SK-N-SH (cell line): ENCODE data around the gene KIF16B. TPM values are rescaled to one million over a fixed set of nuclear protein-coding genes. Genes with fewer than 3 reads are reported as not detected.

Experiments
- CTCF ChIA-PET: fragments of 300-600, 350-600 bp; formaldehyde crosslinking; extraction: SDS; loops from one replicate; lab custom pipeline; 2021; lab: Yijun Ruan, JAX
- POLR2A ChIA-PET: fragments of 350-600 bp; sonication (Branson Sonifier 250); formaldehyde crosslinking; extraction: SDS; loops from one replicate; lab custom pipeline; 2020; ENCODE audit warnings: antibody characterized with exemption, inconsistent platforms; lab: Yijun Ruan, JAX
- DNase-seq: peaks from one replicate; pipeline ENCODE4 v3.0.0; 2012
- H2AFZ ChIP-seq: fragments of 200-600 bp; sonication (generic); 2 replicates; pipeline ENCODE4 v1.8.1; 2016; ENCODE audit warnings: antibody characterized with exemption, mild to moderate bottlenecking, low read depth
- H3F3A ChIP-seq: fragments of 200-600 bp; sonication (generic); replicated peaks from 2 replicates; pipeline ENCODE3; 2016; ENCODE audit warnings: antibody characterized with exemption, mild to moderate bottlenecking; ENCODE audit not compliant: insufficient read depth
- H3K27ac ChIP-seq, 2 experiments: fragments of 200-500 bp in 1 of 2; fragments of 200-600 bp in 1 of 2; sonication (Bioruptor generic) in 1 of 2; sonication (generic), shearing (Covaris generic) in 1 of 2; 2 replicates each; pipeline versions ENCODE4 v1.5.1 to v1.6.1; 2014 to 2016; ENCODE audit warnings: low read depth in 2 of 2, inconsistent platforms in 1 of 2, low read length in 1 of 2, mild to moderate bottlenecking in 1 of 2, mixed read lengths in 1 of 2
- H3K27me3 ChIP-seq: fragments of 200-600 bp; sonication (generic), shearing (Covaris generic); 2 replicates; pipeline ENCODE4 v1.6.1; 2016; ENCODE audit warnings: mixed run types; ENCODE audit not compliant: insufficient read depth
- H3K36me3 ChIP-seq, 2 experiments: fragments of 200-500 bp in 1 of 2; fragments of 200-600 bp in 1 of 2; sonication (Bioruptor generic) in 1 of 2; sonication (generic) in 1 of 2; replicated peaks in 1 of 2; 2 replicates each; pipeline versions ENCODE3 to v1.5.1; 2014 to 2016; ENCODE audit warnings: low read length in 1 of 2, mild to moderate bottlenecking in 1 of 2; ENCODE audit not compliant: insufficient read depth in 2 of 2, control insufficient read depth in 1 of 2
- H3K4me1 ChIP-seq, 2 experiments: fragments of 200-500 bp in 1 of 2; fragments of 200-600 bp in 1 of 2; sonication (Bioruptor generic) in 1 of 2; sonication (generic), shearing (Covaris generic) in 1 of 2; 2 replicates each; pipeline versions ENCODE4 v1.5.1 to v1.6.1; 2014 to 2016; ENCODE audit warnings: low read depth in 1 of 2, low read length in 1 of 2, mixed run types in 1 of 2; ENCODE audit not compliant: insufficient read depth in 2 of 2, control insufficient read depth in 1 of 2
- H3K4me2 ChIP-seq: fragments of 200-600 bp; sonication (generic), shearing (Covaris generic); 2 replicates; pipeline ENCODE4 v1.6.1; 2017; ENCODE audit warnings: mixed run types
- H3K4me3 ChIP-seq, 2 experiments: fragments of 200-500 bp in 1 of 2; fragments of 200-600 bp in 1 of 2; sonication (Bioruptor generic) in 1 of 2; sonication (generic), shearing (Covaris generic) in 1 of 2; 2 replicates each; pipeline versions ENCODE4 v1.5.1 to v1.8.1; 2014 to 2016; ENCODE audit warnings: low read depth in 2 of 2, inconsistent platforms in 1 of 2, low read length in 1 of 2, mild to moderate bottlenecking in 1 of 2, mixed read lengths in 1 of 2, moderate library complexity in 1 of 2
- H3K79me2 ChIP-seq: fragments of 200-600 bp; sonication (generic); 2 replicates; pipeline ENCODE4 v1.8.1; 2017; ENCODE audit warnings: mild to moderate bottlenecking; ENCODE audit not compliant: insufficient read depth
- H3K9ac ChIP-seq: fragments of 200-600 bp; sonication (generic); 2 replicates; pipeline ENCODE4 v1.6.1; 2017; ENCODE audit warnings: mixed run types
- H3K9me2 ChIP-seq: fragments of 200-600 bp; sonication (generic); 2 replicates; pipeline ENCODE4 v1.6.1; 2017; ENCODE audit warnings: mixed run types
- H3K9me3 ChIP-seq: fragments of 200-600 bp; sonication (generic); 2 replicates; pipeline ENCODE4 v1.6.1; 2017; ENCODE audit warnings: mixed run types, mild to moderate bottlenecking, moderate library complexity
- H4K20me1 ChIP-seq: fragments of 200-600 bp; sonication (generic); 2 replicates; pipeline ENCODE4 v1.6.1; 2017; ENCODE audit warnings: mild to moderate bottlenecking, mixed run types; ENCODE audit not compliant: insufficient read depth
- EP300 ChIP-seq, 2 experiments: IDR thresholded peaks; 2 replicates each; pipeline versions ENCODE4 v1.4.0 to v1.6.1; 2012; ENCODE audit warnings: borderline replicate concordance in 1 of 2, low read depth in 1 of 2, low read length in 1 of 2
- FOSL2 ChIP-seq: IDR thresholded peaks from 2 replicates; pipeline ENCODE4 v1.4.0; 2012; ENCODE audit warnings: low read depth, mild to moderate bottlenecking, moderate library complexity, borderline replicate concordance
- FOXJ3 ChIP-seq: sonication (generic); formaldehyde crosslinking; IDR thresholded peaks from 2 replicates; pipeline ENCODE4 v1.5.1; 2020; ENCODE audit warnings: mild to moderate bottlenecking, missing genetic modification reagents
- GABPA ChIP-seq: IDR thresholded peaks from 2 replicates; pipeline ENCODE4 v1.4.0; 2012; ENCODE audit warnings: low read depth, mild to moderate bottlenecking
- GATA2 ChIP-seq: sonication (generic); formaldehyde crosslinking; IDR thresholded peaks from 2 replicates; pipeline ENCODE4 v1.5.0; 2020; ENCODE audit warnings: mild to moderate bottlenecking, missing genetic modification reagents
- MXI1 ChIP-seq: IDR thresholded peaks from 2 replicates; pipeline ENCODE4 v1.6.1; 2012; ENCODE audit warnings: mild to moderate bottlenecking, low read depth, low read length, improper control_type of control experiment
- POLR2AphosphoS5 ChIP-seq: IDR thresholded peaks from 2 replicates; pipeline ENCODE4 v1.6.1; 2012; ENCODE audit warnings: low read depth, low read length
- REST ChIP-seq: IDR thresholded peaks from 2 replicates; pipeline ENCODE4 v1.6.1; 2012; ENCODE audit warnings: mild to moderate bottlenecking, low read depth, low read length, moderate library complexity
- RFX5 ChIP-seq: IDR thresholded peaks from 2 replicates; pipeline ENCODE4 v1.6.1; 2012; ENCODE audit warnings: mild to moderate bottlenecking, improper control_type of control experiment, low read length
- SIN3A ChIP-seq: IDR thresholded peaks from 2 replicates; pipeline ENCODE4 v1.6.1; 2012; ENCODE audit warnings: low read depth, mild to moderate bottlenecking, low read length, moderate library complexity, borderline replicate concordance
- SMC3 ChIP-seq: IDR thresholded peaks from 2 replicates; pipeline ENCODE4 v1.6.1; 2012; ENCODE audit warnings: low read depth, low read length, improper control_type of control experiment
- TCF12 ChIP-seq: IDR thresholded peaks from 2 replicates; pipeline ENCODE4 v1.4.0; 2012
- TEAD4 ChIP-seq: IDR thresholded peaks from 2 replicates; pipeline ENCODE4 v1.4.0; 2012; ENCODE audit warnings: mild to moderate bottlenecking, borderline replicate concordance; ENCODE audit not compliant: insufficient read depth
- USF1 ChIP-seq: IDR thresholded peaks from 2 replicates; pipeline ENCODE4 v1.4.0; 2012; ENCODE audit warnings: low read depth, borderline replicate concordance
- YY1 ChIP-seq: IDR thresholded peaks from 2 replicates; pipeline ENCODE4 v1.4.0; 2012; ENCODE audit warnings: low read depth, mild to moderate bottlenecking
- WGBS: methylation state at CpG from one replicate; pipeline ENCODE4 v1.1.6; 2017; ENCODE audit warnings: low lambda C conversion rate; 5-methylcytosine and 5-hydroxymethylcytosine counted together
- polyA plus RNA-seq, 3 experiments: library from polyadenylated mRNA; depleted of rRNA; stranded (reverse); fragments of >200 nt; gene quantifications; 2 replicates each; pipeline ENCODE4 v1.2.3, GENCODE V29; 2012

The KIF16B gene
- polyA plus RNA-seq, 1 of the 3 experiments (the other 2 are of a cell fraction) = 3.3 TPM

DNA sequence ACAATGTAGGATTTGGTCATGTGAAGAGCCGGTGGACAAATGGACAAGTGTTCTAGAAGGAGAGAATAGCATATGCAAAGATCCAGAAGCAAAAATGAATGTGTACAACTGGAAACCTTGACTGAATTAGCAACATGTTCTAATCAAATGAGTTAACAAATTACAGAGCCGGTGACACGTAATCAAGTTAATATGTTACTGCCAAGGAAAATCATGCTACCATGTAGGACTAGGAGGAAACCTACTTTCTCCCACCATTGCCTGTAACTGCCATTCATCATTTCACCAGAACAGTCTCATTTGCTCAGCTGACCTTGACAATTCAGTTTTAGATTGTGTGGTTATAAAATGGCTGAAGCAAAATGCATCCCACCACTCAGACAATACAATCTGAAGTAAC, 179.4 kb downstream of the KIF16B start:
- Histone ChIP-seq H3K9me2 (no peaks in the 10 kb centered on the region), H3K36me3 (no peaks in the 10 kb centered on the region), H3K79me2 (no peaks in the 10 kb centered on the region), H4K20me1 (no peaks in the 10 kb centered on the region), H3K27ac (no peak overlapping the region), H3K4me1 (peaks cover 0 to 3% of the 10 kb centered on the region in 2 experiments; a peak in 1 of 4 replicates), H3K4me2 (no peak overlapping the region), H3K4me3 (no peak overlapping the region), H3K27me3 (no peaks in the 10 kb centered on the region), H2AFZ (no peak overlapping the region), H3K9ac (no peak overlapping the region), H3K9me3 (no peaks in the 10 kb centered on the region), H3F3A (no peaks in the 10 kb centered on the region)
- TF ChIP-seq MXI1 = no peak
- CTCF ChIA-PET = interaction anchor here (0.7 to 1.3 kb wide), 2 partner anchors 30 to 1383 kb away, joined by 3 read pairs; no protein-coding TSS in a partner anchor
- POLR2A ChIA-PET = no interaction called here
- 80% methylated on average over 3 of the region's 3 CpGs for WGBS
- DNase-seq = no peak

DNA sequence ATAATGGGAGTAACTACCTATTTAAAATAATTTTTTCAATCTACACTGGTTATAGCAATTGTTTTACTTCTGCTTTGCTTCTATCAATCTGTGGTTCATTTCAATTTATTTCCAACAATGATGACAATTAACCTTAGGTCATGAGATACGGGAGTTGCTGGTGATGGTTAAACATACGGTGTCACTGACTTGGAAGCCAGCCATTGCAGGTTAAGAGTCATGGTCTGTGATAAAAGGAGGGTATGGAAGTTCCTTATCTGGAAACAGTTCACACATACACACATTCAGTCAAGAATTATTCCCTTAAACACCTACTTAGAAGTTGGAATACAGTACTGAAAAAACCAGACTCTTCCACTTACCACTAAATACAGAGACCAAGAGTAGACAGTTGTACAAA, 180.0 kb downstream of the KIF16B start:
- Histone ChIP-seq H3K4me1 (peaks cover 0 to 3% of the 10 kb centered on the region in 2 experiments; a peak in 1 of 4 replicates), H3K79me2 (no peaks in the 10 kb centered on the region), H3K36me3 (no peaks in the 10 kb centered on the region), H3K4me3 (no peak overlapping the region), H3F3A (no peaks in the 10 kb centered on the region), H3K27me3 (no peaks in the 10 kb centered on the region), H3K9me2 (no peaks in the 10 kb centered on the region), H4K20me1 (no peaks in the 10 kb centered on the region), H2AFZ (no peak overlapping the region), H3K4me2 (no peak overlapping the region), H3K9ac (no peak overlapping the region), H3K27ac (no peak overlapping the region), H3K9me3 (no peaks in the 10 kb centered on the region)
- 95% methylated on average over 2 of the region's 2 CpGs for WGBS
- ChIA-PET POLR2A (no interaction called here), CTCF (no interaction called here)
- DNase-seq = no peak
- TF ChIP-seq EP300 (IDR thresholded peaks at IDR 0.05; ENCODE audit: borderline replicate concordance in 1 of 2, low read depth in 1 of 2, low read length in 1 of 2) = no peak
- no peak for TF ChIP-seq FOXJ3 (CRISPR knock-in tag)
- no peak for TF ChIP-seq TEAD4
- no peak for TF ChIP-seq GABPA
- no peak for TF ChIP-seq SMC3
- no peak for TF ChIP-seq YY1
- TF ChIP-seq FOSL2 = no peak
- no peak for TF ChIP-seq SIN3A
- no peak for TF ChIP-seq RFX5
- TF ChIP-seq POLR2AphosphoS5 = no peak

GRCh38 chr20:16392346-16392745, 180.9 kb downstream of the KIF16B start:
- H3K4me1 ChIP-seq = peaks cover 0 to 3% of the 10 kb centered on the region in 2 experiments; a peak in 1 of 4 replicates
- H2AFZ ChIP-seq = no peak overlapping the region
- DNase-seq = no peak
- CTCF ChIA-PET = no interaction called here
- no peaks in the 10 kb centered on the region for H3K27me3 ChIP-seq
- H4K20me1 ChIP-seq = no peaks in the 10 kb centered on the region
- no peak overlapping the region for H3K27ac ChIP-seq
- no peak overlapping the region for H3K4me2 ChIP-seq
- TF ChIP-seq USF1 = no peak
- no peak for TF ChIP-seq GATA2 (CRISPR knock-in tag)
- no peak for TF ChIP-seq MXI1
- TF ChIP-seq REST = no peak
- no peak for TF ChIP-seq TCF12
- H3F3A ChIP-seq = no peaks in the 10 kb centered on the region
- no peak overlapping the region for H3K4me3 ChIP-seq
- POLR2A ChIA-PET = no interaction called here
- H3K9me3 ChIP-seq = no peaks in the 10 kb centered on the region
- no peaks in the 10 kb centered on the region for H3K79me2 ChIP-seq
- WGBS = 98% methylated on average over 8 of the region's 8 CpGs
- H3K36me3 ChIP-seq = no peaks in the 10 kb centered on the region
- H3K9me2 ChIP-seq = no peaks in the 10 kb centered on the region
- H3K9ac ChIP-seq = no peak overlapping the region
